GM12878 (cell line): ENCODE data around the gene RGS6. TPM values are rescaled to one million over a fixed set of nuclear protein-coding genes. Genes with fewer than 3 reads are reported as not detected.

ENCODE experiments used
- ATAC-seq: fragments of 200-7000 bp; cut with Tn5 transposase; 3 replicates; pipeline ENCODE4 v1.9.1; 2020; ENCODE audit warnings: mild to moderate bottlenecking, moderate library complexity
- BruUV-seq: library from RNA; stranded (reverse); fragments of 400-500 nt; replicated peaks from 2 replicates; lab custom pipeline; 2021; lab: Mats Ljungman, UMichigan
- CTCF ChIA-PET: fragments of 300-600 bp; sonication (Branson Sonifier 250); formaldehyde crosslinking; extraction: SDS; loops from one replicate; lab custom pipeline; 2021; ENCODE audit warnings: inconsistent platforms; lab: Yijun Ruan, JAX
- POLR2A ChIA-PET: fragments of 350-600 bp; formaldehyde crosslinking; extraction: SDS; loops from one replicate; lab custom pipeline; 2021; ENCODE audit warnings: inconsistent platforms; lab: Charles Lee
- RAD21 ChIA-PET: fragments of 300-600 bp; sonication (Branson Sonifier 250); formaldehyde crosslinking; loops from one replicate; lab custom pipeline; 2023; ENCODE audit warnings: antibody characterized with exemption; ENCODE audit not compliant: unreplicated experiment; lab: Charles Lee
- SMC1A ChIA-PET: fragments of 300-600 bp; sonication (Branson Sonifier 250); formaldehyde crosslinking; loops from one replicate; lab custom pipeline; 2023; ENCODE audit not compliant: unreplicated experiment, uncharacterized antibody; lab: Charles Lee
- DNase-seq: peaks from one replicate; pipeline ENCODE4 v3.0.0-alpha.2; 2011; ENCODE audit warnings: low read depth, low spot score
- FAIRE-seq: peaks from 3 replicates; lab custom pipeline; 2011; peaks lifted over from hg19 to GRCh38; lab: Jason Lieb, UNC
- H2AFZ ChIP-seq: 2 replicates; pipeline ENCODE4 v1.6.0; 2011; ENCODE audit warnings: low read depth, low read length, control low read depth; ENCODE audit not compliant: control insufficient read depth
- H3K27ac ChIP-seq: 2 replicates; pipeline ENCODE4 v1.5.1; 2011; ENCODE audit warnings: control low read depth; ENCODE audit not compliant: control insufficient read depth, insufficient read depth
- H3K27me3 ChIP-seq, 2 experiments: replicated peaks in 1 of 2; 2 replicates each; pipeline versions ENCODE4 v1.6.0 to v1.6.1; 2011; ENCODE audit warnings: low read length in 1 of 2; ENCODE audit not compliant: control insufficient read depth in 2 of 2, insufficient read depth in 2 of 2
- H3K36me3 ChIP-seq, 2 experiments: 2 replicates each; pipeline ENCODE4 v1.5.1; 2011; ENCODE audit warnings: low read length in 1 of 2; ENCODE audit not compliant: control insufficient read depth in 2 of 2, insufficient read depth in 2 of 2
- H3K4me1 ChIP-seq: 2 replicates; pipeline ENCODE4 v1.6.1; 2011; ENCODE audit warnings: mild to moderate bottlenecking, low read length, moderate library complexity, mixed read lengths; ENCODE audit not compliant: control insufficient read depth, insufficient read depth
- H3K4me2 ChIP-seq: 2 replicates; pipeline ENCODE4 v1.6.0; 2011; ENCODE audit warnings: control low read depth; ENCODE audit not compliant: control insufficient read depth, insufficient read depth
- H3K4me3 ChIP-seq: fragments of 200-600 bp; sonication (generic); 2 replicates; pipeline ENCODE4 v1.5.1; 2016
- H3K79me2 ChIP-seq: 2 replicates; pipeline ENCODE4 v1.6.0; 2011; ENCODE audit warnings: low read length; ENCODE audit not compliant: control insufficient read depth, insufficient read depth
- H3K9ac ChIP-seq: 2 replicates; pipeline ENCODE4 v1.8.0; 2011; ENCODE audit warnings: low read length, control low read depth, mixed read lengths; ENCODE audit not compliant: control insufficient read depth, insufficient read depth
- H3K9me3 ChIP-seq: replicated peaks from 3 replicates; pipeline ENCODE4 v1.5.1; 2011; ENCODE audit warnings: mild to moderate bottlenecking, low read length; ENCODE audit not compliant: control insufficient read depth, insufficient read depth
- H4K20me1 ChIP-seq: 2 replicates; pipeline ENCODE4 v1.6.0; 2011; ENCODE audit not compliant: control insufficient read depth, insufficient read depth
- BACH1 ChIP-seq: fragments of 450-650 bp; IDR thresholded peaks from 2 replicates; pipeline ENCODE4 v1.6.1; 2017; ENCODE audit warnings: mild to moderate bottlenecking, borderline replicate concordance
- CBFB ChIP-seq: IDR thresholded peaks from 2 replicates; pipeline ENCODE4 v1.6.1; 2016; ENCODE audit warnings: antibody characterized with exemption, low read depth
- CBX5 ChIP-seq: sonication (generic); IDR thresholded peaks from 2 replicates; pipeline ENCODE4 v1.6.1; 2016; ENCODE audit warnings: low read depth, moderate library complexity, mild to moderate bottlenecking, inconsistent platforms
- CREB1 ChIP-seq: IDR thresholded peaks from 2 replicates; pipeline ENCODE4 v1.6.1; 2012; ENCODE audit warnings: low read depth, mild to moderate bottlenecking, inconsistent platforms
- ESRRA ChIP-seq: IDR thresholded peaks from 2 replicates; pipeline ENCODE4 v1.6.1; 2012; ENCODE audit warnings: mild to moderate bottlenecking, low read length, improper control_type of control experiment
- IKZF1 ChIP-seq: fragments of 450-650 bp; conservative IDR thresholded peaks from 2 replicates; pipeline ENCODE4 v1.6.1; 2017; ENCODE audit warnings: antibody characterized with exemption, mild to moderate bottlenecking
- KLF5 ChIP-seq: fragments of 450-650 bp; IDR thresholded peaks from 2 replicates; pipeline ENCODE4 v1.6.1; 2014; ENCODE audit warnings: mild to moderate bottlenecking; ENCODE audit not compliant: partially characterized antibody
- PAX5 ChIP-seq: IDR thresholded peaks from 2 replicates; pipeline ENCODE4 v1.6.1; 2011; ENCODE audit warnings: low read depth, low read length, borderline replicate concordance
- PKNOX1 ChIP-seq: fragments of 450-650 bp; IDR thresholded peaks from 2 replicates; pipeline ENCODE4 v1.6.1; 2016; ENCODE audit warnings: mild to moderate bottlenecking
- POLR2A ChIP-seq: IDR thresholded peaks from 2 replicates; pipeline ENCODE4 v1.6.1; 2011; ENCODE audit warnings: low read depth, mild to moderate bottlenecking, low read length
- POLR2AphosphoS2 ChIP-seq: IDR thresholded peaks from 2 replicates; pipeline ENCODE4 v1.6.1; 2011; ENCODE audit warnings: low read depth, mild to moderate bottlenecking, low read length, improper control_type of control experiment, moderate library complexity
- STAT1 ChIP-seq: fragments of 450-650 bp; conservative IDR thresholded peaks from 2 replicates; pipeline ENCODE4 v1.6.1; 2014; ENCODE audit warnings: antibody characterized with exemption, mild to moderate bottlenecking
- YBX1 ChIP-seq: fragments of 450-650 bp; IDR thresholded peaks from 2 replicates; pipeline ENCODE4 v1.6.1; 2016; ENCODE audit warnings: antibody characterized with exemption
- ZNF274 ChIP-seq: IDR thresholded peaks from one replicate; pipeline ENCODE4 v1.8.0; 2011; ENCODE audit not compliant: insufficient read length, insufficient read depth
- WGBS: methylation state at CpG from one replicate; pipeline ENCODE4 v1.1.6; 2016; ENCODE audit warnings: low lambda C conversion rate; ENCODE audit not compliant: insufficient replicate concordance, insufficient coverage; ENCODE audit errors: missing lambda C conversion rate; 5-methylcytosine and 5-hydroxymethylcytosine counted together
- in situ Hi-C: fragments of 300-500 bp; cut with MboI; formaldehyde crosslinking; loops from 9 replicates; pipeline ENCODE4 v1.14.3; 2018; ENCODE audit warnings: mixed read lengths
- intact Hi-C: fragments of 100-400 bp; cut with micrococcal nuclease; formaldehyde crosslinking; loops from one replicate; pipeline ENCODE4 v1.14.2; 2022; ENCODE audit not compliant: unreplicated experiment
- polyA plus RNA-seq, 11 experiments: library from polyadenylated mRNA; depleted of rRNA in 4 of 11; unstranded in 6 of 11; stranded (reverse) in 5 of 11; fragments of >200 nt; fragmentation: Nextera tagmentation in 4 of 11; fragmentation: Illumina TruSeq in 1 of 11; extraction: Ambion mirVana in 4 of 11; extraction: Trizol in 1 of 11; gene quantifications; 1 replicate in 1 of 11; 2 replicates in 10 of 11; pipeline versions ENCODE4 v1.2.1 to v1.2.3, GENCODE V29; 2011 to 2016; ENCODE audit warnings: inconsistent platforms in 2 of 11, missing spikeins in 2 of 11, low read depth in 1 of 11
- total RNA-seq, 4 experiments: library from RNA; depleted of rRNA in 3 of 4; stranded (reverse); fragments of >200 nt in 3 of 4; fragmentation: Illumina TruSeq in 1 of 4; extraction: Trizol in 1 of 4; gene quantifications; 2 replicates each; pipeline versions ENCODE4 v1.2.1 to v1.2.3, GENCODE V29; 2013 to 2021

RGS6 gene
- total and polyA plus RNA-seq, 10 of the 15 experiments (the other 5 are each of a cell fraction or from before 2014, with no cell fraction given), result 3.9 to 18.1 (median 12.4) TPM

GRCh38 chr14:72573725-72574417 lies 641.6 kb downstream of the RGS6 start:
- CTCF ChIA-PET, result interaction anchor here (1.2 kb wide), 1 partner anchor 57 kb away, joined by 3 read pairs; no protein-coding TSS in a partner anchor
- no peak overlapping the region for H3K4me2 ChIP-seq
- intact Hi-C loops (no loop called here), in situ Hi-C loops (no loop called here)
- H3K4me1 ChIP-seq, result no peaks in the 10 kb centered on the region
- DNase-seq (no peak), FAIRE-seq (no peak), ATAC-seq (no peak)
- WGBS, result 64% methylated on average over 9 of the region's 9 CpGs
- no peak overlapping the region for H3K27ac ChIP-seq
- POLR2A ChIA-PET, result no interaction called here
- no peaks in the 10 kb centered on the region for H3K9me3 ChIP-seq
- no peak overlapping the region for H2AFZ ChIP-seq
- no peak overlapping the region for H3K4me3 ChIP-seq
- H3K9ac ChIP-seq, result no peak overlapping the region
- H3K79me2 ChIP-seq, result no peaks in the 10 kb centered on the region
- no TSS peak for BruUV-seq
- no peaks in the 10 kb centered on the region for H4K20me1 ChIP-seq
- H3K36me3 ChIP-seq, result no peaks in the 10 kb centered on the region
- TF ChIP-seq IKZF1 (no peak), CREB1 (no peak), PKNOX1 (no peak), BACH1 (no peak), CBFB (no peak), POLR2AphosphoS2 (no peak), KLF5 (no peak), YBX1 (no peak), POLR2A (no peak), CBX5 (no peak), PAX5 (no peak), ZNF274 (no peak), STAT1 (no peak), ESRRA (no peak)
- RAD21 ChIA-PET, result no interaction called here
- no peaks in the 10 kb centered on the region; a peak in 2 of 4 replicates for H3K27me3 ChIP-seq
- SMC1A ChIA-PET, result interaction anchor here (1.1 kb wide), 2 partner anchors 14 to 44 kb away, joined by 3 to 7 read pairs; no protein-coding TSS in a partner anchor
